CD14-positive monocyte (primary cell): ENCODE results near the gene AQP7. TPM values are rescaled to one million over a fixed set of nuclear protein-coding genes. Genes with fewer than 3 reads are reported as not detected.
"Not testable (repeated sequence)": the region's sequence is repeated elsewhere in the genome, so short reads cannot be mapped to it uniquely, and the experiment has no call there.

Experiments used
- DNase-seq, 3 donors: peaks; one replicate each; pipeline ENCODE4 v3.0.0-alpha.2; 2011 to 2022
- H2AFZ ChIP-seq: 2 replicates; pipeline ENCODE4 v1.6.0; 2012; ENCODE audit warnings: mild to moderate bottlenecking, low read depth, low read length, inconsistent platforms; ENCODE audit not compliant: insufficient read depth, poor library complexity, severe bottlenecking
- H3K27ac ChIP-seq, 2 donors: 1 replicate in 1 of 2; 2 replicates in 1 of 2; pipeline ENCODE4 v1.5.1; 2012 to 2013; ENCODE audit warnings: low read length in 2 of 2, control low read depth in 1 of 2, inconsistent platforms in 1 of 2, low read depth in 1 of 2, mild to moderate bottlenecking in 1 of 2
- H3K27me3 ChIP-seq, 2 donors: one replicate each; pipeline versions ENCODE4 v1.6.0 to v1.6.1; 2011 to 2013; ENCODE audit warnings: low read length in 2 of 2; ENCODE audit not compliant: control insufficient read depth in 2 of 2, insufficient read depth in 2 of 2
- H3K36me3 ChIP-seq, 2 donors: replicated peaks in 1 of 2; 1 replicate in 1 of 2; 2 replicates in 1 of 2; pipeline versions ENCODE4 v1.5.1 to v1.6.1; 2012 to 2013; ENCODE audit warnings: low read length in 2 of 2, control low read depth in 1 of 2, inconsistent platforms in 1 of 2, mild to moderate bottlenecking in 1 of 2; ENCODE audit not compliant: insufficient read depth in 2 of 2, control insufficient read depth in 1 of 2
- H3K4me1 ChIP-seq, 2 donors: 1 replicate in 1 of 2; 2 replicates in 1 of 2; pipeline versions ENCODE4 v1.5.1 to v1.6.1; 2012 to 2013; ENCODE audit warnings: low read length in 2 of 2, control low read depth in 1 of 2, inconsistent platforms in 1 of 2, mild to moderate bottlenecking in 1 of 2, moderate library complexity in 1 of 2; ENCODE audit not compliant: insufficient read depth in 2 of 2, control insufficient read depth in 1 of 2
- H3K4me2 ChIP-seq: replicated peaks from 2 replicates; pipeline ENCODE3; 2012; ENCODE audit warnings: low read length, moderate library complexity, mild to moderate bottlenecking; ENCODE audit not compliant: poor library complexity, severe bottlenecking; ENCODE audit errors: extremely low read depth
- H3K4me3 ChIP-seq, 3 experiments: fragments of 200-600 bp in 1 of 3; sonication (generic) in 1 of 3; replicated peaks in 1 of 3; 1 replicate in 2 of 3; 2 replicates in 1 of 3; pipeline ENCODE4 v1.5.1; 2011 to 2013; ENCODE audit warnings: low read length in 3 of 3, mild to moderate bottlenecking in 3 of 3, control low read depth in 2 of 3, low read depth in 2 of 3, inconsistent platforms in 1 of 3, moderate library complexity in 1 of 3
- H3K79me2 ChIP-seq: 2 replicates; pipeline ENCODE4 v1.6.0; 2012; ENCODE audit warnings: mild to moderate bottlenecking, control low read depth, inconsistent platforms, low read length, moderate library complexity; ENCODE audit not compliant: insufficient read depth
- H3K9ac ChIP-seq: 2 replicates; pipeline ENCODE4 v1.6.0; 2017; ENCODE audit warnings: low read length, mild to moderate bottlenecking; ENCODE audit not compliant: insufficient read depth, poor library complexity, severe bottlenecking
- H3K9me3 ChIP-seq, 2 donors: replicated peaks in 1 of 2; 1 replicate in 1 of 2; 2 replicates in 1 of 2; pipeline versions ENCODE4 v1.5.1 to v1.6.1; 2012 to 2013; ENCODE audit warnings: low read length in 2 of 2, control low read depth in 1 of 2; ENCODE audit not compliant: control insufficient read depth in 1 of 2, insufficient read depth in 1 of 2
- H4K20me1 ChIP-seq: 2 replicates; pipeline ENCODE4 v1.6.0; 2012; ENCODE audit warnings: mild to moderate bottlenecking, low read length, control low read depth, moderate library complexity; ENCODE audit not compliant: insufficient read depth
- H3K27ac Mint-ChIP-seq, 7 donors: one replicate each; pipeline ENCODE4 v1.8.0; 2020; ENCODE audit warnings: mild to moderate bottlenecking in 7 of 7, mixed read lengths in 7 of 7, moderate library complexity in 6 of 7, inconsistent platforms in 2 of 7
- H3K27me3 Mint-ChIP-seq, 3 donors: one replicate each; pipeline ENCODE4 v1.8.0; 2021 to 2022; ENCODE audit warnings: low read depth in 3 of 3, mild to moderate bottlenecking in 3 of 3, mixed read lengths in 3 of 3, moderate library complexity in 3 of 3, inconsistent platforms in 1 of 3
- H3K36me3 Mint-ChIP-seq, 2 donors: one replicate each; pipeline ENCODE4 v1.8.0; 2020; ENCODE audit warnings: mixed read lengths in 2 of 2, inconsistent platforms in 1 of 2, mild to moderate bottlenecking in 1 of 2
- H3K4me1 Mint-ChIP-seq: one replicate; pipeline ENCODE4 v1.8.0; 2020; ENCODE audit warnings: mild to moderate bottlenecking, mixed read lengths
- H3K4me3 Mint-ChIP-seq, 2 donors: one replicate each; pipeline ENCODE4 v1.8.0; 2020; ENCODE audit warnings: mild to moderate bottlenecking in 2 of 2, mixed read lengths in 2 of 2, moderate library complexity in 1 of 2
- H3K9me3 Mint-ChIP-seq, 7 donors: one replicate each; pipeline ENCODE4 v1.8.0; 2020 to 2022; ENCODE audit warnings: mixed read lengths in 7 of 7, mild to moderate bottlenecking in 6 of 7, moderate library complexity in 6 of 7, inconsistent platforms in 2 of 7
- CTCF ChIP-seq: fragments of 200-600 bp; IDR thresholded peaks from one replicate; pipeline ENCODE4 v1.8.0; 2022; ENCODE audit warnings: antibody characterized with exemption, mild to moderate bottlenecking
- WGBS: methylation state at CpG from one replicate; pipeline ENCODE4 v1.1.5; 2013; ENCODE audit warnings: missing lambda C conversion rate; ENCODE audit not compliant: insufficient coverage; 5-methylcytosine and 5-hydroxymethylcytosine counted together
- intact Hi-C, 2 donors: fragments of 100-400 bp; cut with micrococcal nuclease; formaldehyde crosslinking; loops; one replicate each; pipeline versions ENCODE4 v1.15.0 to v1.15.1; 2023
- polyA plus RNA-seq, 3 donors: library from polyadenylated mRNA; depleted of rRNA in 1 of 3; unstranded in 2 of 3; stranded (reverse) in 1 of 3; fragments of 300-500 nt in 2 of 3; fragments of >200 nt in 1 of 3; fragmentation: Illumina TruSeq in 2 of 3; gene quantifications; 1 replicate in 2 of 3; 2 replicates in 1 of 3; pipeline ENCODE4 v1.2.3, GENCODE V29; 2012 to 2021

Gene AQP7
- polyA plus RNA-seq, 3 donors = not detected

GRCh38 chr9:33393581-33393980 lies 8.8 kb downstream of the AQP7 start:
- Histone ChIP-seq H3K4me2 (no peak overlapping the region), H3K9me3 (no peaks in the 10 kb centered on the region), H3K36me3 (no peaks in the 10 kb centered on the region), H2AFZ (no peak overlapping the region), H3K27me3 (no peaks in the 10 kb centered on the region), H3K79me2 (no peaks in the 10 kb centered on the region), H3K4me3 (no peak overlapping the region), H3K4me1 (no peaks in the 10 kb centered on the region), H4K20me1 (no peaks in the 10 kb centered on the region), H3K27ac (no peak overlapping the region), H3K9ac (no peak overlapping the region)
- Mint-ChIP-seq H3K4me3 (no peak overlapping the region), H3K27ac (no peak overlapping the region), H3K9me3 (no peaks in the 10 kb centered on the region), H3K4me1 (no peaks in the 10 kb centered on the region), H3K27me3 (peaks cover 0 to 1% (median 0%) of the 10 kb centered on the region in 3 donors), H3K36me3 (no peaks in the 10 kb centered on the region)
- no peak for TF ChIP-seq CTCF
- 86% methylated on average over 8 of the region's 11 CpGs for WGBS
- intact Hi-C loops = no loop called here
- no peak for DNase-seq

GRCh38 chr9:33392591-33393021 lies 9.8 kb downstream of the AQP7 start:
- H3K27me3 Mint-ChIP-seq, H3K27me3 ChIP-seq, H3K4me3 ChIP-seq, H3K79me2 ChIP-seq, H3K9ac ChIP-seq, H3K9me3 ChIP-seq, H3K4me1 Mint-ChIP-seq, H3K4me1 ChIP-seq, DNase-seq, H2AFZ ChIP-seq, H3K27ac ChIP-seq, H3K27ac Mint-ChIP-seq, H3K36me3 ChIP-seq, H4K20me1 ChIP-seq, H3K36me3 Mint-ChIP-seq, H3K9me3 Mint-ChIP-seq, H3K4me2 ChIP-seq, intact Hi-C loops, H3K4me3 Mint-ChIP-seq: not testable (repeated sequence)
- 92% methylated on average over 2 of the region's 7 CpGs for WGBS

DNA sequence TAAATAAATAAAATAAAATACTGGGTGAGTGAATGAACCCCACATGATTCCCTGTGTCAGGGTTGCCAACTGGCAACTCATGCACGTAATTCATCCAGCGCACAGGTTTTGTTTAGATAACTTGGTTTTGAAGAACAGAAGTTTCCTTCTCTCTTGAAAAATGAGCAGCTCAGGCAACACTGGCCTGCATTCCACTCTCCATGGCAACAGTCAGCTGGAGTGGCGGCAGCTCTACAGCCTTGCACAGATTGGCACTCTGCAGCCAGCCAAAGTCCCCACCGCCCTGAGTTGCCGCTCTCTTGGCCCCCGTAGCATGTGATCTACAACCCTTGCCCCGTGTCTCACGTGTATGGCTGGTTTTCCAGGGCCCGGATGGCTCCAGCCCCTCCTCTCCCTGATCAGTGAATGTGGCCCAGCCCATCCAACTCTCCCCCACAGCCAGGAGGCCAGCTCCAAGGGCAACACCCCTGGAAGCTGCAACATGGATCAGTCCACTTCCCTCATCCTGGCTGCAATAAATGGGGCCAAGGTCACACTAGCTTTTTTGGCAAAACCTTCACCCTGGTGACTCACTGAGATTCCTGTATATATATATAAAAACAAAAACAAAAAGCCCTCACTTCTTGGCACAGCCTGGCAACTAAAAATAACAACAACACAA lies 11.1 kb downstream of the AQP7 start:
- H3K27ac ChIP-seq, intact Hi-C loops, H3K27ac Mint-ChIP-seq, H2AFZ ChIP-seq, H3K9ac ChIP-seq, H3K79me2 ChIP-seq, H3K36me3 Mint-ChIP-seq, DNase-seq, H3K4me3 Mint-ChIP-seq, H3K36me3 ChIP-seq, H3K27me3 ChIP-seq, H3K4me1 Mint-ChIP-seq, H4K20me1 ChIP-seq, H3K9me3 Mint-ChIP-seq, H3K4me1 ChIP-seq, H3K4me3 ChIP-seq, H3K4me2 ChIP-seq, H3K9me3 ChIP-seq, H3K27me3 Mint-ChIP-seq: not testable (repeated sequence)
- WGBS = 94% methylated on average over 2 of the region's 9 CpGs
